GM18858 (cell line): ENCODE results near the gene C11orf21.
"Not testable (repeated sequence)": the region's sequence is repeated elsewhere in the genome, so short reads cannot be mapped to it uniquely, and the experiment has no call there.

Experiments used
- ATAC-seq: cut with Tn5 transposase; IDR thresholded peaks from one replicate; pipeline ENCODE4 v1.9.1; 2021; ENCODE audit not compliant: unreplicated experiment

C11orf21 gene

DNA sequence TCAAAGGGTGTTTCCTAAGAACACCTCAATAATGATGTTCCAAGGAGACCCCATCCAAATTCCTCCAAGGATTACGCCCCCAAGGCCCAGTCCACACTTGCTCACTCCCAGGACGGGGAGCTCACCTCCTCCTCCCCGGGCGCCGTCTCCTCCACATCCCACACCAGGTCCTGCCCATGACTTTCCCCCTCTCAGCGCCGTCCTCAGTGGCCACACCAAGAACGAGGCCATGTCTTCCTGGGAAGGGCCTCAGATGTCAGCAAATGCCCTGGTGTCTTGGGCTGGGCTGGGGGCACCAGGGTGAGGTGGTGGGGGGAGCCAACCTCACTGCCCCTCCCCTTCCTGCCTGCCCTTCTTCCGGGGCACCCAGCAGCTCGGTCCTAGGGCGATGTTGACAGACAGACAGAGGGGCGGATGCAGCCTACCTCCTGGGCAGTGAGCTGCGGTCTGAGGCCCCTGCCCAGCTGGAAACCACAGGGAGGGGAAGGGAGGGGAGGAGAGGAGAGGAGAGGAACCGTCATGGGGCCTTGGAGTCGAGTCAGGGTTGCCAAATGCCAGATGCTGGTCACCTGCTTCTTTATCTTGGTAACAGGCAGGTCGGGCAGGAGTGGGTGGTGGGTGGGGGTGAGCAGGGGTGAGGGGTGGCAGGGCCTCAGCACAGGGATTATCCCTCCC lies at the start of gene C11orf21, which contains the start of gene TSPAN32:
C11orf21 (minus strand) TSS at position 288 of the 675 bp plus-strand sequence; CDS start at position 178, 110 bp downstream.
TSPAN32 (plus strand) TSS at position 383 of the 675 bp plus-strand sequence; CDS start at position 520, 137 bp downstream.
- no peak for ATAC-seq

DNA sequence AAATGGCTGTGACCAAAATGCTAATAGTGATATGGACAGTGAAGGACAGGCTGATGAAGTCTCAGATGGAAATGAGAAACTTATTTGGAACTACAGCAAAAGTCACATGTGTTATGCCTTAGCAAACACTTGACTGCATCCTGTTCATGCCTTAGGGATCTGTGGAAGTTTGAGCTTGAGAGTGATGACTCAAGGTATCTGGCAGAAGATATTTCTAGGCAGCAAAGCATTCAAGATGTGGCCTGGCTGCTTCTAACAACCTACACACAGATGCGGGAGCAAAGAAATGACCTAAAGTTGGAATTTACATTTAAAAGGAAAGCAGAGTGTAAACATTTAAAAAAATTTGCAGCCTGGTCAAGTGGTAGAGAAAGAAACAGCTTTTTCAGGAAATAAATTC lies 47.3 kb upstream of the C11orf21 start:
- ATAC-seq: no peak

DNA sequence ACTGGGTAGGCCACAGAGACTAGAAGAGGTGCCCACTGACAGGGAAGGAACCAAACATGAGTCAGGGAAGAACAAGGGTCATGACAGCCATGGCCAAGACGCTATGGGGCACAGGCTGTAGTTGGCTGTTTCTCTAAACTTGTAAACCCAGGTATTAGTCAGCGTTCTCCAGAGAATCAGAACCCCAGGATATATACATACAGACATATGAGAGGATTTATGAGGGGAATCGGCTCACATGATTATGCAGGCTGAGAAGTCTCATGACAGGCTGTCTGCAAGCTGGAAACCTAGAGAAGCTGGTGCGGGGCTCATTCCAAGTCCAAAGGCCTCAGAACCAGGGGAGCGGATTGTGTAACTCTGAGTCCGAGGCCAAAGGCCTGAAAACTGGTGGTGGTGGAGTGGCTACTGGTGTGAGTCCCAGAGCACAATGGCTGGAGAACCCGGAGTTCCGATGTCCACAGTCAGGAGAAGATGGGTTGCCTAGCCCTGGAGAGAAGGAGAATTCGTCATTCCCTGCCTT lies 45.7 kb upstream of the C11orf21 start:
- no peak for ATAC-seq

DNA sequence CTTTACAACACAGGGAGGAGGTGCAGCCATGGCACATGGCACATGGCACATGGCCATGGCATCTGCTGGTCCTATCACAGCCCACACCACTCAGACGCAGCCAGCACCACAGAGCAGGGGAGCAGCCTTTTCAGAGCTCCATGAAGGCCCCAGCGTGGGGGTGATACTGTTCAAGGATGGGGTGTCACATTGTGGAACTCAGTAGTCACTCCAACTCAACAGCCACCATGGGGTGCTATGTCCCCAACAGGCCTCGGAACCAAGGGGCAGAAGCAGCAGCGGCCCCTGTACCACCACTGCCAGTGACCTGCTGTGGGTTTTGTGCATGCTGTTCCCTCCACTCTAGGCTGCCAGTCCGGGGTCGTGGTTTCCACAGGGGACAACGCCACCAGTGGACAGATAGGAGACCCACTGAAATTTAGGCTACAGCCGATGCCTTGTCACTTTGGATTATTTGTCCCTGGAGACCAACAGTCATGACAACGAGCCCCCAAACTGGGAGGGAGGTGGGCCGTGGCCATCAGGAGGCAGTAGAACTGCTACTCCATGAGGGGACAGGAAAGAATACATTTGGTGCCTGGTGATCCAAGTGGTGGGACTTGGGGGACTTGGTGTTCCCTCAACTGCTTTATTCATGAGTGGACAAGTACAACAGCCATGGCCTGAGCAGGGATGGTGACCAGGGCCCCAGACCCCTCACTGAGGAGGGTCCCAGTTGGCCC lies 45.0 kb upstream of the C11orf21 start:
- ATAC-seq: no peak

DNA sequence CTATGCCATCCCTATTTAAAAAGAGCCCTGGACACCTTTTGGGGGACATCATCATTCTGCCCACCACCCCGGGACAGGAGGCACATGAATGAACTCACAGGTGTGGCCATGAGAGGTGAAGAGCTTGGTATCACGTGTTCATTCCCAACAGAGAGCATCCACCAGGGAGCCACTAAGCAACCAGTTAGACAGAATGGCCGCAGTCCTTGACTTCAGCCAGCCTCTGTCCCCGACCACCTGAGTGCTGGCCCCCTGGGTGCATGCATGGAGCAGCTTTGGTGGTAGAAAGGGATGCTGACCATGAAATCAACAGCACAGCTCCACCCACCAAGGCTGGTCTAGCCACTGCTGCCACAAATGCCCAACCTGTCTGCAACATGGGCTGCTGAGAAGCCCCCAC lies 44.3 kb upstream of the C11orf21 start:
- ATAC-seq: no peak

DNA sequence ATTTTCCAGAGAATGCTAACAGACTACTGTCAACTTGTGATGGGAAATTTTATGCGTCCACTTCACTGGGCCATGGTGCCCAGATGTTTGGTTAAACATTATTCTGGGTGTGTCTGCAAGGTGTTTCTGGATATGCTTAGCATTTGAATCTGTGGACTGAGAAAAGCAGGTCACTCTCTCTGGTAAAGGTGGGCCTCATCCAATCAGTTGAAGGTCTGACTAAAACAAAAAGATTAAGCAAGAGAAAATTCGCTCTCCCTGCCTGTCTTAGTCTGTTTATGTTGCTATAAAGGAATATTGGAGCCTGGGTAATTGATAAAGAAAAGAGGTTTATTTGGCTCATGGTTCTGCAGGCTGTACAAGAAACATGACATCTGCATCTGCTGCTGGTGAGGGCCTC lies 43.3 kb upstream of the C11orf21 start:
- no peak for ATAC-seq

DNA sequence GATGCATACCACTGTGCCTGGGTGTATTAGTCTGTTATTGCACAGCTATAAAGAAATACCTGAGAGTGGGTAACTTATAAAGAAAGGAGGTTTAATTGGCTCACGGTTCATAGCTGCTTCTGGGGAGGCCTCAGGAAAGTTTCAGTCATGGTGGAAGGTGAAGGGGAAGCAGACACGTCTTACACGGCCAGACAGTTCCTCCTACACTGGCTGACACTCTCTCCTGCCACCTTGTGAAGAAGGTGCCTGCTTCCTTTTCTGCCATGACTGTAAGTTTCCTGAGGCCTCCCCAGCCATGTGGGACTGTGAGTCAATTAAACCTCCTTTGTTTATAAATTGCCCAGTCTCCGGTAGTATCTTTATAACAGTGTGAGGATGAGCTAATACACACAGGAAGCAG lies 41.8 kb upstream of the C11orf21 start:
- ATAC-seq: no peak

DNA sequence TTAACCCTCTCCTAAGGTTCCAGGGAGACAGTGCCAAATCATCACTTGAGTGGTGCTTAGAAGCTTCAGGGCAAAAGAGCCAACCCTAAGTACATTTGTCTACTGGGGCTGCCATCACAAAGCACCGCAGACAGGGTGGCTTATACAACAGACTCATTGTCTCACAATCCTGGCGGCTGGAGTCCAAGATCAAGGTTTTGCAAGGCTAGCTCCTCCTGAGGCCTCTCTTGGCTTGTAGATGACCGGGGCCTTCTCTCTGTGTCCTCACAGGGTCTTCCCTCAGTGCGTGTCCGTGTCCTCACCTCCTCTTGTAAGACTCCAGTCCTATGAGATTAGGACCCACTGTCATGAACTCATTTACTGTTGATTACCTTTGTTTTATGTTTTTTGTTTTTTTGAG lies 41.3 kb upstream of the C11orf21 start:
- no peak for ATAC-seq

DNA sequence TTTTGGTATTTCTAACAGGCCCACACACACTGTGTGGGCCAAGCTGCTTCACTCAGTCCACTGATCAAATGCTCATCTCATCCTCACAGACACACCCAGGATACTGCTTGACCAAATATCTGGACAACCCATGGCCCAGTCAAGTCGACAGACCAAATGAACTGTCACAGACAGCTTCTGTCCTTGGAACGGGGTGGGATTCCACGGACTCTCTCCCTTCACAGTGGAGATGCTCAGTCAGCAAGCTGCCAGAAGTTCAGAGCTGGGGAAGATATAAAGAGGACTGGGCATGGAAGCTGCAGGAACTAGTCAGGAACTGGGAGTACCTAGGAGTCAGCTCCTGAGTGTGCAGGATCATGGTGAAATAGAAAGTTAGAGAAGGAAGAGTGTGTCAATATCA lies 40.8 kb upstream of the C11orf21 start:
- no peak for ATAC-seq

DNA sequence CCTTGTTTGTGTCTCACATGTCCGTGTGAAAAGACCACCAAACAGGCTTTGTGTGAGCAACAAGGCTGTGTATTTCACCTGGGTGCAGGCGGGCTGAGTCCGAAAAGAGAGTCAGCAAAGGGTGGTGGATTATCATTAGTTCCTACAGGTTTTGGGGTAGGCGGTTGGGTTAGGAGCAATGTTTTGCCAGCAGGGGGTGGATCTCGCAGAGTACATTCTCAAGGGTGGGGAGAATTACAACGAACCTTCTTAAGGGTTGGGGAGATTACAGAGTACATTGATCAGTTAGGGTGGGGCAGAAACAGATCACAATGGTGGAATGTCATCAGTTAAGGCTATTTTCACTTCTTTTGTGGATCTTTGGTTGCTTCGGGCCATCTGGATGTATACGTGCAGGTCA lies 37.0 kb upstream of the C11orf21 start:
- ATAC-seq: not testable (repeated sequence)

DNA sequence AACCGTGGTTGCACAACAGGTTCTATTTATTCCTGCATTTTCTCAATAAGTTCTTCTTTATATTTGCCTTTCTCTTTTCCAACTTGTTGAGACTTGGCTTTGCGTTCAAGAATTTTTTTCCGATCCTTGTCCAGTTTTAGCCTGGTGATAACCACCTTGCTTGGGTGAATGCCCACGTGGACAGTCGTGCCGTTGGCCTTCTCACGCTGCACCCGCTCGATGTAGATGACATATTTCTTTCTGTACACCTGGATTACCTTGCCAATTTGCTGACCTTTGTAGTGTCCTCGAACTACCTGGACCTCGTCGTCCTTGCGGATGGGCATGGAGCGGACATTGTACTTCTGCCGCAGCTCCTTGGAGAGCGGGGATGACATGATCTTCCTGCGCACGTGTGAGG lies 33.6 kb upstream of the C11orf21 start:
- not testable (repeated sequence) for ATAC-seq

DNA sequence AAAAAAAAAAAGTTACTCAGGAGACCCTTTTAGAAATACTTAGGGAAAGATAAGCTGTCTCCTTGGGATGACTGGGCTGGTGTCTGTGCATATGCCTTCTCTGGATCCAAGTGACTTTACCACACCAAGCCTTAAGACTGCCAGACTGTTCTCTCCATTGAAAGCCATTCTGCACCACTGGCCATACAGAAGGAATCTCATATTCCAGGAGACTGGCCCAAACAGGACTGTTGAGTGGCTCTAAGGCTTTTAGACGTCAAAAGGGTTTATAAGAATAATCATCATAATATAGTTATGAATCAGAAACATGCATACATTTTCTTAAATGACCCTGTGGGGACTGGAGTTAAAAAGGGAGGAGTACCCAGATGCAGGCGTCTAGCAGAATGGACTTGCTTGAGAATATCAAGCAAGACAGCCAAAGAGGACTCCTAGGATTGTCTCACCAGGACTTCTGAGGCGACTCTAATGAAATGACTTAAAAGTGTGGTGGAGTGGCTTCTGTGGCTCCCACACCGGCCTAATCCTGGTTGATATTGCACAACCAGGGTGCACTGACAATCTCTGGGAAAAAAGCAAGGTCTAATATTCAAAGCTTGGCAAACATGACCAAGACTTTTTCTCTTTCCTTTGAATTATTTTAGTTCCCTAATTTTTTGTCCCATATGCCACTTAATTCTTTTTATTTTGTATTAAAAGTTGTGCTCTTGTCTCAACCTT lies 31.9 kb upstream of the C11orf21 start:
- ATAC-seq: not testable (repeated sequence)

DNA sequence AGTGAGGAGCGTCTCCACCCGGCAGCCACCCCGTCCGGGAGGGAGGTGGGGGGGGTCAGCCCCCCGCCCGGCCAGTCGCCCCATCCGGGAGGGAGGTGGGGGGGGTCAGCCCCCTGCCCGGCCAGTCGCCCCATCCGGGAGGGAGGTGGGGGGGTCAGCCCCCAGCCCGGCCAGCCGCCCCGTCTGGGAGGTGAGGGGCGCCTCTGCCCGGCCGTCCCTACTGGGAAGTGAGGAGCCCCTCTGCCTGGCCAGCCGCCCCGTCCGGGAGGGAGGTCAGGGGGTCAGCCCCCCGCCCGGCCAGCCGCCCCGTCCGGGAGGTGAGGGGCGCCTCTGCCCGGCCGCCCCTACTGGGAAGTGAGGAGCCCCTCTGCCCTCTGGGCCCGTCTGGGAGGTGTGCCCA lies 30.9 kb upstream of the C11orf21 start:
- not testable (repeated sequence) for ATAC-seq

DNA sequence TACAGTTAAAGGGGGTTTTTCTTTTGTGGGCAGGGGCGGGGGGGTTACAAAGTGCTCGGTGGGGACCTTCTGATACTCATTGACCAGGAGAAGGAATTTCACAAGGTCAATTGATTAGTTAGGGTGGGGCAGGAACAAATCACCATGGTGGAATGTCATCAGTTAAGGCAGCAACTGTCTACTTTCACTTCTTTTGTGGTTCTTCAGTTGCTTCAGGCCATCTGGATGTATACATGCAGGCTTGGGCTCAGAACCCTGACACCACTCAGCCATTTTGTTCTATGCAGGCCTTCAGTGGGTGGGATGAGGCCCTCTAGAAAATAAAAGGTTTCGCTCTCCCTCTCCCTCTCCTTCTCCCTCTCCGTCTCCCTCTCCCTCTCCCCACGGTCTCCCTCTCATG lies 29.7 kb upstream of the C11orf21 start:
- no peak for ATAC-seq

DNA sequence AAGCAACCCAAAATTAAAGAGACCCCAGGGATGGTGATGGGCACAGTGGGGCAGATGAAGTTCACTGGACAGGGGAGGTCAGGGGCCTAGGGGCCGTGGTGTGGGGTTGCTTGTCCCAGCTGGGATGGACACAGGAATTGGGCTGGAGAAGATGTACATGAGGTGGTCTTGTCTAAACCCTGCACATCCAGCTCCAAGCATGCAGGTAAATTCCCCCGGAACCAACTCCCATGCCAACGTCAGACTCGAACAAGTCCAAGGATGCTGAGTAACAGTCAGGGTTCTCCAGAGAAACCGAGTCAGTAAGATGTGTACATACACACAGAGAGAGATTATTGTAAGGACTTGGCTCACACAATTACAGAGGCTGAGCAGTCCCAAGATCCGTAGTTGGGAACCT lies 29.0 kb upstream of the C11orf21 start:
- ATAC-seq: no peak

DNA sequence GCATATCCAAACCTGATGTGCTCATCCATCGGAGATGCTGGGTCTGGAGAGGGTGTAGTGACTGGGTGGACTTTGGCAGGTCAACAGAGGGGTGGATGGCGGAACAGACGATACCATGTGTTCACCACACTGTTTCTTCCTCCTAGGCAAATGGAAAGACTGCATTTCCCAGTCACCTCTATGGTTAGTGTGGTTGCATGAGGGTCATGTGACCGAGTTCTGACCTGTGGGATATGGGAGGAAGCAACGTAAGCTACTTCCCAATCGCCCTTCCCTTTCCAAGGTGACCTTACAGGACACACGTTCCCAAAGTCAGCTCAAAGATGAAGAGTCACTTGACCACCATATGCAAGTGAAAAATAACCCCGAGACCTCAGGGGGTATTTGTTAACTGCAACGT lies 27.8 kb upstream of the C11orf21 start:
- ATAC-seq: no peak

DNA sequence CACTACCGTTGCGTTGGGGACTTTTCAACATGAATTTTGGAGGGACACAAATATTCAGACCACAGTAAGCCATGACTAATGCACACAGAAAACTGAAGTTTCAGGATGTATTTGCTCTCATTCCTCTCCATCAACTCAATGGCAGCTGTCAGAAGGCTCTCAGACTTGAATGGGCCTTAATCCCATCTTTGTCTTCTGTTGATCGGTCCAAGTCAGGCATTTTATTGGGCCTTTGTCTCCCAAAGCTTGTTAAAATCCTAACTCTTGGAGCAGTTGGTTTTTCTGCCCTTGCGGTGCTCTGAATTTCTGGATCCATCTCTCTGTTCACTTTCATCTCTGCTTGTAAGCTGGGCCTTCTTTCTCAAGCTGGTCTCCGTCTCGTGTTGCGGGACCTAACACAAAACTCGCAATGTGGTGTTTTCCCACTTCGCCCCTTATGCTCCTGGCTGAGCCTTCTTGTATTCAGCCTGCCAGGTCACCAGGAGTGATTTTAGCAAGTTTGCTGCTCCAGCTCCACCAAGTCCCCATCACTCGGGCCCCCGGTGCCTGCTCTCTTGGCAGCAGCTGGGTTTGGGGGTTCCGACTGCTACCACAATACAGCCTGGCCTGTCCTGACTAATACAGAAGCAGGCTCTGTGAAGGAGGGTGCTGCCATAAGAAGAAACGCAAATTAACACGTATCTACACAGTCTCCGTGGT lies 27.1 kb upstream of the C11orf21 start:
- ATAC-seq: no peak

DNA sequence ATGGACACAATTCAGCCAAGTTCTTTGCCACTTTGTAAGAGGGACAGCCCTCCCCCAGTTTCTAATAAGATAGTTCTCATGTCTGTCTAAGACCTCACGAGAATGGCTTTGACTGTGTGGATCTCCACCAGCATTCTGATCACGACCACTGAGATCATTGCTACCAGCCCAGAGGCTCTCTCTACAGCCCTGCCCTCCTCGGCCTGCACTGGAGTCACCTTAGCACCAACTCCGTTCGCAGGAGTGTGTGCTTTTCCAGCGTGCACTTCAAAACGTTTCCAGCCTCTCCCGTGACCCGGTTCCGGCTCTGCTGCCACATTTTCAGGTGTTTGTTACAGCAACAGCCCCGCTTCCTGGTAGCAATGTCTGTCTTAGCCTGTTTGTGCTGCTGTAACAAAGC lies 26.3 kb upstream of the C11orf21 start:
- ATAC-seq: no peak

DNA sequence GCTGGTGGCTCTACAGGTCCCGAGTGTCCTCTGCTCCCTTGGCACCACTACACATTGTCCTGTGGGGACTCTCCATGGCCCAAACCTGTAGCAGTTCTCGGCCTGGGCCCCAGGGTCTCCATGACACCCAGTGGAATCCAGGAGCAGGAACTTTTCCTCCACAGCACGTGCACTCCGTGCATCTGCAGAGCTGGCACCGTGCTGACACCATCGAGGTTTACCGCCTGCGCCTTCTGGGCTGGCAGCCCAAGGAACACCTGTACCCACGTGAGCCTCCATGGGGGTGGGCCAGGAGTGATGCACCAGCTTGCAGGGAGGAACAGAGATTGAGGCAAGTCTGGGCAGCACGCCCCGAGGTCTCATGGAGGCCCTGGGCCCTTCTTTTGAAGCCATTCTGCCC lies 25.3 kb upstream of the C11orf21 start:
- ATAC-seq: no peak

DNA sequence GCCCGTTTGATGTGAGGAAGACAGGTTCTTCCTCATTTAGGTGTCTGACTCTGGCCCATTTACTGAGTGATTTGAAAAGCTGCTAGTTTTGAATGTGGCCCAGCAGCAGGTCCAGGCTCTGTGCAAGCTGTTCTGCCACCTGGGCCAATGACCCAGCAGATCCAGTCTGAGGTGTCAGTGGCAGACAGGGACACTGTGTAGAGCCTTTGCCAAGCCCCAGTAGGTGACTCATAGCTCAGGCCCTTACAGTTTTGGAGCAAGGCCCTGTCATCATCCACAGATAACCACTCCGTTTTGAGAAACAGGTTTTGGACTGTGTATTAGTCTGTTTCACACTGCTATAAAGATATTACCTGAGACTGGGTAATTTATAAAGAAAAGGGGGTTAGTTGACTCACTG lies 24.0 kb upstream of the C11orf21 start:
- no peak for ATAC-seq

DNA sequence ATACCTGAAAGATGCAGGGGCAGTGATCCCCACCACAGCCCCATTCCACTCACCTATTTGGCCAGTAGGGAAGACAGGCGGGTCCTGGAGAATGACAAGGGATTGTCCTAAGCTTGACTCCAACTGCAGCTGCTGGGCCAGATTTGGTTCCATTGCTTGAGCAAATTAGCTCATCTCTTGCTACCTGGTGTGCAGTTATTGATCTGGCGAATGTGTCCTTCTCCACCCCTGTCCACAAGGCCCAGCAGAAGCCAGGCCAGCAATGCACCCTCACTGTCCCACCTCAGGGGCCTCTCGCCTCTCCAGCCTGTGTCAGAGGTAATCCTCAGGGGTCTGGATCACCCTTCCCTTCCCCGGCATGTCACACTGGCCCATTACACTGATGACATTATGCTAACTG lies 23.4 kb upstream of the C11orf21 start:
- ATAC-seq: no peak
